H1 (cell line): ENCODE results near the gene HES2.

Experiments
- CTCF ChIP-seq, 3 experiments: IDR thresholded peaks; 1 replicate in 2 of 3; 2 replicates in 1 of 3; pipeline versions ENCODE4 v1.5.1 to v1.6.1; 2011; ENCODE audit warnings: low read length in 3 of 3, mild to moderate bottlenecking in 3 of 3, inconsistent platforms in 2 of 3, low read depth in 1 of 3, moderate library complexity in 1 of 3; ENCODE audit not compliant: insufficient read depth in 1 of 3; ENCODE audit errors: control extremely low read depth in 1 of 3
- EGR1 ChIP-seq: IDR thresholded peaks from 2 replicates; pipeline ENCODE4 v1.6.1; 2011; ENCODE audit warnings: low read depth, low read length, borderline replicate concordance
- EZH2 ChIP-seq: fragments of 200-600 bp; sonication (generic); IDR thresholded peaks from 2 replicates; pipeline ENCODE4 v1.7.1; 2012; ENCODE audit warnings: low read depth, mild to moderate bottlenecking, moderate library complexity, low read length, inconsistent platforms; ENCODE audit not compliant: severe bottlenecking
- FOSL1 ChIP-seq: IDR thresholded peaks from 2 replicates; pipeline ENCODE4 v1.6.1; 2011; ENCODE audit warnings: mild to moderate bottlenecking, low read depth, low read length, moderate library complexity; ENCODE audit not compliant: insufficient read depth
- NRF1 ChIP-seq: IDR thresholded peaks from 2 replicates; pipeline ENCODE4 v1.6.1; 2011; ENCODE audit warnings: mild to moderate bottlenecking, low read depth, low read length, improper control_type of control experiment
- PHF8 ChIP-seq: fragments of 200-600 bp; sonication (generic); conservative IDR thresholded peaks from 2 replicates; pipeline ENCODE4 v1.7.1; 2012; ENCODE audit warnings: low read depth, mild to moderate bottlenecking, inconsistent platforms, low read length, moderate library complexity
- POLR2A ChIP-seq, 2 experiments: IDR thresholded peaks; 1 replicate in 1 of 2; 2 replicates in 1 of 2; pipeline ENCODE4 v1.6.1; 2011; ENCODE audit warnings: low read depth in 2 of 2, low read length in 2 of 2, mild to moderate bottlenecking in 2 of 2; ENCODE audit errors: control extremely low read depth in 1 of 2
- SIN3A ChIP-seq, 2 experiments: IDR thresholded peaks in 1 of 2; conservative IDR thresholded peaks in 1 of 2; 2 replicates each; pipeline ENCODE4 v1.6.1; 2011 to 2012; ENCODE audit warnings: low read length in 2 of 2, improper control_type of control experiment in 1 of 2, low read depth in 1 of 2, mild to moderate bottlenecking in 1 of 2
- SP1 ChIP-seq: IDR thresholded peaks from 2 replicates; pipeline ENCODE4 v1.6.1; 2011; ENCODE audit warnings: low read depth, low read length
- SUZ12 ChIP-seq: fragments of 200-600 bp; sonication (generic); IDR thresholded peaks from 2 replicates; pipeline ENCODE4 v1.6.1; 2012; ENCODE audit warnings: mild to moderate bottlenecking, inconsistent platforms, low read length, moderate library complexity, mixed read lengths
- TAF1 ChIP-seq: IDR thresholded peaks from 2 replicates; pipeline ENCODE4 v1.6.1; 2011; ENCODE audit warnings: mild to moderate bottlenecking, low read depth, low read length
- TCF12 ChIP-seq: IDR thresholded peaks from 2 replicates; pipeline ENCODE4 v1.6.1; 2011; ENCODE audit warnings: low read depth, mild to moderate bottlenecking, low read length
- ZNF274 ChIP-seq: IDR thresholded peaks from 2 replicates; pipeline ENCODE4 v1.7.0; 2012; ENCODE audit warnings: low read length, borderline replicate concordance; ENCODE audit errors: extremely low read depth

DNA sequence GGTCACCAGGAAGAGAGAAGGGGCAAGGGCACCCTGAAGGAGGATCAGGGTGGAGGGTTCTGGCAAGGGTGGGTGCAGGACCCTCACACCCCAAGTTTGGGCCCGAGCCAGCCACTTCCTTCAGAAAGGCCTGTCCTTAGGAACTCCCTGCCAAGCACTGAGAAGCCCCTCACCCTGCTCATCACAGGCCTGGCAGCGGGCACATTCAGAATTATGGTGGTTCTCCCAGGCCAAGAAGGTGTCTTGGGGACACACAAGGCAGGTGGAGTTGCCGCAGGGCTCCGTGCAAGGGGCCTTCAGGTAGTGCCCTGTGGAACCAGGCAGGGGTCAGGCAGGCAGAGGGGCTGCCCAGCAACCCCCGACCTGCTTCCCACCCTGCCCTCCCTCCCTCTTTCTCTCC, 45.2 kb upstream of the HES2 start:
- TF ChIP-seq FOSL1 = no peak
- no peak for TF ChIP-seq CTCF (IDR thresholded peaks at IDR 0.05; ENCODE audit: control extremely low read depth in 1 of 3, insufficient read depth in 1 of 3, low read depth in 1 of 3, low read length in 3 of 3)
- no peak for TF ChIP-seq SUZ12
- no peak for TF ChIP-seq ZNF274
- TF ChIP-seq PHF8 = no peak
- TF ChIP-seq POLR2A (IDR thresholded peaks at IDR 0.05; ENCODE audit: control extremely low read depth in 1 of 2, low read depth in 2 of 2, low read length in 2 of 2) = no peak
- no peak for TF ChIP-seq SIN3A (conservative IDR thresholded peaks at IDR 0.05 in 1 of 2, IDR thresholded peaks at IDR 0.05 in 1 of 2; ENCODE audit: low read depth in 1 of 2, low read length in 2 of 2)
- no peak for TF ChIP-seq SP1
- no peak for TF ChIP-seq NRF1
- TF ChIP-seq TCF12 = no peak
- no peak for TF ChIP-seq TAF1
- TF ChIP-seq EGR1 = no peak
- no peak for TF ChIP-seq EZH2
